ENCODE measurements around the gene P2RX7. TPM values are rescaled to one million over a fixed set of nuclear protein-coding genes. Genes with fewer than 3 reads are reported as not detected.

Gene P2RX7
- under 0.01 and 0.77 TPM in 2 replicates for total RNA-seq

- peak; percentile 93 for DNase-seq (ENCODE audit: low read depth)
Measured at GRCh38 chr12:121132601-121133481, at the start of gene P2RX7. Gene P2RX7 (plus strand): TSS chr12:121132876. CDS start chr12:121132971, 95 bp downstream.

GRCh38 chr12:121084229-121084628 is 48.4 kb upstream of the P2RX7 start:
- FAIRE-seq (no peak), DNase-seq (ENCODE audit: low read depth) (no peak)
- TF ChIP-seq, protein P1, sequence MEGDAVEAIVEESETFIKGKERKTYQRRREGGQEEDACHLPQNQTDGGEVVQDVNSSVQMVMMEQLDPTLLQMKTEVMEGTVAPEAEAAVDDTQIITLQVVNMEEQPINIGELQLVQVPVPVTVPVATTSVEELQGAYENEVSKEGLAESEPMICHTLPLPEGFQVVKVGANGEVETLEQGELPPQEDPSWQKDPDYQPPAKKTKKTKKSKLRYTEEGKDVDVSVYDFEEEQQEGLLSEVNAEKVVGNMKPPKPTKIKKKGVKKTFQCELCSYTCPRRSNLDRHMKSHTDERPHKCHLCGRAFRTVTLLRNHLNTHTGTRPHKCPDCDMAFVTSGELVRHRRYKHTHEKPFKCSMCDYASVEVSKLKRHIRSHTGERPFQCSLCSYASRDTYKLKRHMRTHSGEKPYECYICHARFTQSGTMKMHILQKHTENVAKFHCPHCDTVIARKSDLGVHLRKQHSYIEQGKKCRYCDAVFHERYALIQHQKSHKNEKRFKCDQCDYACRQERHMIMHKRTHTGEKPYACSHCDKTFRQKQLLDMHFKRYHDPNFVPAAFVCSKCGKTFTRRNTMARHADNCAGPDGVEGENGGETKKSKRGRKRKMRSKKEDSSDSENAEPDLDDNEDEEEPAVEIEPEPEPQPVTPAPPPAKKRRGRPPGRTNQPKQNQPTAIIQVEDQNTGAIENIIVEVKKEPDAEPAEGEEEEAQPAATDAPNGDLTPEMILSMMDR (IDR thresholded peaks at IDR 0.05; ENCODE audit: insufficient read depth, low read length, severe bottlenecking), result no peak
- no peaks in the 10 kb centered on the region for H3K36me3 ChIP-seq (ENCODE audit: control insufficient read depth, insufficient read depth, low read length)
- H3K4me3 ChIP-seq (ENCODE audit: low read depth, low read length), result no peak overlapping the region
- no peaks in the 10 kb centered on the region for H3K27me3 ChIP-seq (ENCODE audit: control insufficient read depth, insufficient read depth, low read length)

More at GRCh38 chr12:121132601-121133481, at the start of gene P2RX7:
- Histone ChIP-seq H3K4me3 (ENCODE audit: low read depth, low read length) (peak within 1 kb of the TSS; percentile 24), H3K36me3 (ENCODE audit: control insufficient read depth, insufficient read depth, low read length) (no peaks in the 10 kb centered on the region), H3K27me3 (ENCODE audit: control insufficient read depth, insufficient read depth, low read length) (no peaks in the 10 kb centered on the region)
- no peak for FAIRE-seq
- TF ChIP-seq, protein P1 (IDR thresholded peaks at IDR 0.05; ENCODE audit: insufficient read depth, low read length, severe bottlenecking), result peak; percentile 52

DNA sequence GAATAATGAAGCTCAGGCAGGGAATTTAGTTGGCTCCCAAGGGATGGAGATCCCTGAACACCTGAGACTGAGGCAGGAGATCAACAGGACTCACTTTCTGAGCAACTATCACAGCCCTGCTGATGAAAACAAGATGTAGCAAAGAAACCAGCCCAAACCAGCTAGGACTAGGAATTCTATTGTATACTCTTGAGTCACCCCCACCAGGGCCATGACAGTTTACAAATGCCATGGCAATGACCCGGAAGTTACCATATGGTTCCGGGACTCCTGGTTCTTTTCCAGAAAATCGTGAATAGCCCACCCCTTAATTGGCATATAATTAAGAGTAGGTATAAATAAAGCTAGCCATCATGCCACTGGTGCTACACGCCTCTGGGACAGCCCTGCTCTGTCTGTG is 47.6 kb upstream of the P2RX7 start:
- no peak for FAIRE-seq
- no peaks in the 10 kb centered on the region for H3K36me3 ChIP-seq (ENCODE audit: control insufficient read depth, insufficient read depth, low read length)
- TF ChIP-seq, protein P1 (IDR thresholded peaks at IDR 0.05; ENCODE audit: insufficient read depth, low read length, severe bottlenecking), result no peak
- no peak overlapping the region for H3K4me3 ChIP-seq (ENCODE audit: low read depth, low read length)
- no peaks in the 10 kb centered on the region for H3K27me3 ChIP-seq (ENCODE audit: control insufficient read depth, insufficient read depth, low read length)
- no peak for DNase-seq (ENCODE audit: low read depth)

GRCh38 chr12:121085506-121086353 is 46.9 kb upstream of the P2RX7 start:
- Histone ChIP-seq H3K4me3 (ENCODE audit: low read depth, low read length) (no peak overlapping the region), H3K27me3 (ENCODE audit: control insufficient read depth, insufficient read depth, low read length) (no peaks in the 10 kb centered on the region), H3K36me3 (ENCODE audit: control insufficient read depth, insufficient read depth, low read length) (no peaks in the 10 kb centered on the region)
- FAIRE-seq (no peak), DNase-seq (ENCODE audit: low read depth) (no peak)
- TF ChIP-seq, protein P1 (IDR thresholded peaks at IDR 0.05; ENCODE audit: insufficient read depth, low read length, severe bottlenecking), result no peak

DNA sequence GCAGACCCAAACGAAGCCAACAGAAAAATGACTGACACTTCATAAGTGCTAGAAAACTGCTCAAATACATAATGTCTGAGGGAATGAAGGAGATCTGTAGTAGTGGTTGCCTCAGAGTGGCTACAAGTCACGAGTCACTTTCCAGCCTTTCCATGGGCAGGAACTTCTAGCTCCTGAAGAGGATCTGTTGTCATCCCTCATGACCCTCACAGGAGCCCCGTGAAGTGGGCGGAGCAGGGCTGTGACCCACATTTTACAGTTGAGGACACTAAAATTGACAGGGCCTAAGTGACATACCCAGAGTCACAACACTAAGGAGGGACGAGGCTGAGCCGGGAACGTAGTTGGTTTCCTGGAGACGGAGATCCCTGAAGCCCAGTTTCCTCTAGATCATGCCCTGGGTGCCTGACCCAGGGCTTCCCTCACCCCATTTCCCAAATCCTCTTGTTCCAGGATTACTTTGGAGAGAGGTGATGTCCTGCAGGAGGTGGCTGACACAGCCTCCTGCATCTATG is 45.8 kb upstream of the P2RX7 start:
- peaks cover 1% of the 10 kb centered on the region for H3K27me3 ChIP-seq (ENCODE audit: control insufficient read depth, insufficient read depth, low read length)
- peak; percentile 60 for FAIRE-seq
- TF ChIP-seq, protein P1 (IDR thresholded peaks at IDR 0.05; ENCODE audit: insufficient read depth, low read length, severe bottlenecking), result no peak
- DNase-seq (ENCODE audit: low read depth), result no peak
- H3K36me3 ChIP-seq (ENCODE audit: control insufficient read depth, insufficient read depth, low read length), result no peaks in the 10 kb centered on the region
- H3K4me3 ChIP-seq (ENCODE audit: low read depth, low read length), result no peak overlapping the region

Data from bronchial epithelial cell (primary cell).